Stimulated activated CD8-positive, alpha-beta memory T cell treated with anti-CD3 and anti-CD28 coated beads, Interleukin-2, amount 100 ng/mL, for 1 hour (primary cell): ENCODE measurements around the gene CELF3.

Source experiments
- DNase-seq, 2 donors: peaks; one replicate each; pipeline ENCODE4 v3.0.0-alpha.2; 2020; ENCODE audit warnings: low read depth in 2 of 2

Gene CELF3

DNA sequence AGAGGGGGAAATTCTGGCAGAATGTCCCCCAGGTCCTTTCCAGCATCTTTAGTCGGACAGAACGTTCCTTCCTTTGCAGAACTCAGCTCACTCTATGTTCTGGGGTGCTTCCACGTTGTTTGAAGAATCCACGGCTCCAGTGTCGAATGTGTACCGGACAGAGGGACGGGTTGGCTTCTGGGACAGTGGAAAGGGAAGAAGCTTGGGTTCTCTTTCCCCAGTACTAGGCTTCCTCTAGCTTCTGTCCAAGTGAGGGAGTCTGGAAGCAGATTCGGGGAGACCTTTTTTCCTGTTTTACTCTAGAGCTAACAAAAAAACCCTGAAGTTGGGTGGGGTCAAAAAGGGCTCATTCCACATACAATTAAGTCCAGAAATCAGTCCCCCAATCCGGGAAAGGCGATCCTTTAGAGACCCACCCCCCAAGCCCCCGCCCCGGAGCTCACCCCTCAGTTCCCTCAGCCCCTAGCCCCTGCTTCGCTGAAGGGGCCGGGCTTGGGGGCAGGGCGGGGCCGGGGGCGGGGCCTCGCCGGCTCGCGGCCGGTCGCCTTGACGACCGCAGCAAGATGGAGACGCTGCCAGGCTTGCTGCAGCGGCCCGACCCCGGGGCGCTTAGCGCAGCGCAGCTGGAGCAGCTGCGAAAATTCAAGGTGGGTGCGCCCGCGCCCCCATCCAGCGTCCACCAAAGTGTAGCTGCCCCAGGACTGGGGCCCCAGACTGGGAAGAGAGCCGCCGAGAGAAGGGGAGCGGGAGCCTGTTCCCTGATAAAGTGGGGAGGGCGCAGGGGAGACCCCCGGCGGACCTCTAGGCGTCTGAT lies 4.6 kb upstream of the CELF3 start, which contains the start of gene RIIAD1:
TSS of gene RIIAD1 (plus strand) at position 549 of the 814 bp plus-strand sequence. CDS start at position 564, 15 bp downstream.
- DNase-seq: no peak

DNA sequence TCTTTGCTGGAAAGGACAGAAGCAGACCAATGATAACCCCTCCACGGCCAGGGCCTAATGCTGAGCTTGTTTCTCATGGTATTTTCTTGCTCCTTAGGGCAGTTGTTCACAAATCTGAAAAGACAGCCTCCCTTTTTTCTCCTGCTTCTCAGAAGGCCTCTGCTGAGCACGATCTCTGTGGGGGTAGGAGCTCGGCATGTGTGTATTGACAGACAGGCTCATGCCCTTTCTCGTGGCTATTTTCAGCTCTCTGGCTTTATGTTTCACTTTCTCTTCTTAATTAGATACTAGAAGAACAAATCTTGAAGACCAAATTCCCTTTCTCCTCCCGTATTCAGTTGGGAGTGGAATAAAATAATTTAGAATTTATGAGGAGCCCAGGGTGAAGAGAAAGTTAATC lies 4.0 kb upstream of the CELF3 start:
- no peak for DNase-seq

DNA sequence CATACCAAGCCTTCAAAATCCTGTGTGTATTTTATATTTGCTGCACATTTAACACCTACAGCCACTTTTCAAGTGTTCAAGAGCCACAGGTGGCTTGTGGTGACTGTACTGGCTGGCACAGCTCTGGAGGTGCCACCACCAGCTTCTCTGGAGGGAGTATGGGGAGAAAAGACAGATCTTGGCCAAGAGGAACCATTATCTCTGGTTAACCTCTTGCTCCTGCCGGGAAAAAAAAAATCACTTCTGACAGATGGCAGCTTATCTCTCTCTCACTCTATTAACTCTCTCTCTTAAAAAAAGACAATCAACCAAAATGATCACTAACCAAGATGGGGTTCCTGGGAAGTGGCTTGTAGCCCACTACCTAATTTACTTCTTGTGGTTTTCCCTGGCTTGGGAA lies 3.5 kb upstream of the CELF3 start:
- DNase-seq: no peak

DNA sequence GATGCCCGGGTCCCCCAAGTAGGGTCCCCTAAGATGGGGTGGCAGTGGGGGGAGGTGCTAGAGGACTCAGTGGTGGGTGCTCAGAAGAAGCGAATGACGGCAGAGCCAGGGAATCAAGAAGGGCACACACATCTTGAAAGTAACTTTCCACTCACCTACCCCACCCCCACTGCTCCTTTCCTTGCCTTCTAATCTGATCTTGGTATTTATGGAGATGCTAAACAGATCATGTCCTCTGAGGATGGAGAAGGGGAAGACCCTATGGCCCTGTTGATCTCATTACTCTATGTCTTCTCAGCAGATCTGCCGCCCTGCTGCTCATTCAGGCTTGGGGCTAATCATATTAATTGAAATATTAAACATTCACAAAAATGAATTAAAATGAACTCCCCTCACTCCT lies 2.1 kb upstream of the CELF3 start:
- DNase-seq: no peak

DNA sequence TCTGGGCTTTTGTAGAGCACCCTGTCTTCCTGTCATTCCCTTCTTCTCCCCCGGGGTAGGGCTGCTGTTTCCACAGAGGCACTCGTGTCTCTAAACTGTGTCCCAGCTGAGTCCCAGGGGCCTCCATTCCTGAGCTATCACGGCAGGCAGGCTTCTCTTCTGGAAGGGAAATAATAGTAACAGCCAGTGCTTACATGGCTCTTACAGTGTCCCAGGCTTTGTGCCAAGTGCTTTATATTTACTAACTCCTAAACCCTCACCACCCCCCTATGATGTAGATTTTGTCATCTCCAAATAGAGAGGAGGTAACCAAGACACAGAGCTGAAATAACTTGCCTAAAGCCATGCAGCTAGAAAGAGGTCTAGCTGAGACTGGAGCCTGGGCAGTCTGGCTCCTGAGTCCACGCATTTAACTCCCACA lies 1.4 kb upstream of the CELF3 start:
- no peak for DNase-seq

DNA sequence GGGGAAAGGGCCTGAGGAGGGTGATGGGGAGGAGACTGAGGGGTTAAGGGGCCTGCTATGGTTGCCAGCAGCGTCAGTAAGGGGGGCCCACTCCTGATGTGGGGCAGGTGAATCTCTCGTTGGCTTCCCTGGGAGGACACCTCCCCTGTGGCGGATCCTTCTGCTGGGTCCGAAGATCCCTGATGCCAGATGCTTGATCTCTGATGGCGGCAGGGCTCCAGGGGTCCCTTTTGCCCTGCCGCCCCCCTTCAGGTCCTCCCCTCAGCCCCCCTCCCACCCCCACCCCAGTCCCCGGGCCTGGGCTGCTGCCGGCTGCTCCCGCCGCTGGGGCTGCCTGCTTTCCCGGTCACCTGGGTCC lies 219 bp downstream of the CELF3 start:
- DNase-seq: no peak

DNA sequence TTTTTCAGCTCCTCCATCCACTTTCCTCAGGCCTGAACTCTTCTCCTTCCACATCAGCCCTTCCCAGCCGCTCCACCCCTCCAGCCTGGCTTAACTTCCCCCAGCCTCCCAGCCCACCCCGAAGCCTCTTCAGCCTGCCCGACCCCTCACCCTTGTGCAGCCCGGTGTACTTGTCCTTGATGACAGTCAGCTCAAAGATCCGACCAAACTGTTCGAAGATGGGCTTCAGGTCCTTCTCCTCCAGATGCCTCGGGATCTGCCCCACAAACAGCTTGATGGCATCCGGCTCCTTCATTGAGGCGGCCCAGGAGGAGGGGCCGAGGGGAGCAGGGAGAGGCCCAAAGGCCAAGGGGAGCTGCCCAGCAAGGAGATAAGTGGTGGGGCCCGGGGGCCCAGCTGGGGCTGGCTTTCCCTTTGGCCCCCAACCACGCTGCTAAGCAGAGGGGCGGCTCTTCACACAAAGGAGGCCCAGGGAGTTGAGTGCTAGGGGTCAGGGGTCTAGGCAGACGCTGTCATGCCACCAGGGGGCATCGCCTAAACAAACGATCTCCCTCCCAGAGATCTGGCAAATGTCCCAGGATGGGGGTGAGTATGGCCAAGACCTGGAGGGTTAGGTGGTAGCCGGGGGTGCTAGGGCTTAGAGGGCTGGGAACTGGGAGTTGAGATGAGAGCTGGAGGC lies 738 bp downstream of the CELF3 start:
- DNase-seq: no peak

DNA sequence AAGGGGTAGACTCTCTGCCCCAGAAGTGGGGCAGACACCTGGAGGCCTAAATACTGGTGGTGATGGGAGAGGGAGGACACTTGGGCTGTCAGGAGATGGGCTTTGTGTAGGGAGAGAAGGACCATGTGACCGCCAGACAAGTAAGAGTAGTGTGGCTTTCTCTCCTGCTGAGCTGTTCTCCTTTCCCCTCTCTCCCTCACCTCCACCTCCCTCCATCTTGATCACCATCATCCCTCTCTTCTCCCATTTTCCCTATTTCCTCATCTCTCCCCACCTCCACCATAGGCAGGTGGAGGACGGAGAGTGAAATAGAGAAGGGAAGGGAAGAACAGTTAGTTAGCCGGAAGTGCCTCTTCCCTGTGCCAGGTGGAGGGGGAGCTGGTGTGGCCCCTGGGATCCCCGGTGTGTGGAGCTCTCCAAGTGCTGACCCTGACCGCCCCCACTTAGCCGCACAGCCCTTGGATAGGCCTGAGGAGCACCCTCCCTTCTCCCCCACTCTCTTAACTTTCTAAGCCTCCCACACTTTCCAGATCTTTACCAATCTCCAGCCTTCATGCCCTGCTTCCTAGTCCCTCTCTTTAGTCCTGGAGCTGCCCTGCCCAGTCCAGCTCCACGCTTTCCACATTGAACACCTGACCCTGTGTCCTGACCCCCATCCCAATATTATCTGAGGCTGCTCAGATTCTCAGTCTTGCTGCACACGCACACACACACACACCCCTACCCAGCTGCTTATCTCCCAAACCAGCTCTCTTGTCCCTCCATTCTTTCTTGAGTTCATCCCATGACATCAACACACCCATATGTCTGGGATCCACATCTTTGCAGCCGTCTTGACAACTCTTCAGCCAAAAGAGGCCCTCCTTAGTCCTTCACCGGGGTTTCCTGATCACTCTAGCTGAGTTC lies 1.5 kb downstream of the CELF3 start:
- no peak for DNase-seq

DNA sequence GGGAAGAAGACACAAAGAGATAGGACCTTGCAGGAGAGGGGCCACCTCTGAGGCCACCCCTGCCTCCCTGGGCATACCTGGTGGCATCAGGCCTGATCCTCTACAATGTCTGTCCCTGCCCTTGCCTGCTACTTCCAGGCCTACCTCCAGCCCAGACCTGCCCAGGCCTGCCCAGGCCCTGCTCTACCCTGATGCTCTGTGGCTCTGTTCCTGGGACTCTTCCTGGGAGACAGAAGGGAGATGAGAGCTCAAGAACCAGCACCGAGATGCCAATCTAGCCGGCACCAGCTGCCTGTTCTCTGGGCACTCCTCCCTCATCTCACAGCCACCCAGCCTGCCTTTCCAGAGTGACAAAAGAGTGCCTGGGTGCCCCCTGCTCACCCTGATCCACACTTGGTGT lies 2.7 kb downstream of the CELF3 start:
- DNase-seq: no peak

DNA sequence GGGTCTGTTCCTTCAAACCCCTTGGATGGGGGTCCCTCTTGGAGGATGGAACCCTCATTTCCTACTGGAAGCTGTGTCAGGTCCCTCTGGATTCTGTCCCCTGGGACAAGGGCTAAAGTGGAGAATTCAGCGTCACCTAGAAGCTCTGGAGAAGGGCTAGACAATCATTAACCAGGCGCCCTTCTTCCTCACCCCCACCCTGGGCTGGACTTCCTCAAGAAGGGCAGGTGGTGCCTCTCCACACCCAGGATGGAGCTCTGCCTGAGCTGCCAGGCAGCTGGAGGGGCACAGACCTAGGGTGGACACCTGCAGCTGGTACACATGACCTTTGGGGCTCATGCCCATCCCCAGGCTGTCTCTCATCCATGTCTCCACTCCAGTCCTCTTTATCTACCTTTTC lies 3.6 kb downstream of the CELF3 start:
- no peak for DNase-seq

DNA sequence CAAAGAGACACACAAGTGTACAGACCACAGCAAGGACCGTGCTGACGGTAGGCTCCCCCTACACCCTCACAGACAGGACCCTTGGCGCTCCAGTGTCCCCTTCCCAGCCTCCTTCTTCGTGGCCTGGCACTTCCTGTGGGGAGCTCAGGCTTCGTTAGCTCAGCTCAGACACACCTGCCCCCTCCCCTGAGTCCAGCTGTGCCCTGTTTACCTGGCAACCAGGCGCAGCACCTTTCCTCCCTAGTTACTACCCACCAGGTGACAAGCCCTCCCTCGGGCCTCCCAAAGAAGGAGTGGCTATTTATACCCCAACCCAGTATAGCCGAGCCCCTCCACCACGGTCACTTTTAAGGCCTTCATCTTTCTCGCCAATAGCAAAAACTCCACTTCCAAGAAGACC lies 4.7 kb downstream of the CELF3 start:
- DNase-seq: no peak

DNA sequence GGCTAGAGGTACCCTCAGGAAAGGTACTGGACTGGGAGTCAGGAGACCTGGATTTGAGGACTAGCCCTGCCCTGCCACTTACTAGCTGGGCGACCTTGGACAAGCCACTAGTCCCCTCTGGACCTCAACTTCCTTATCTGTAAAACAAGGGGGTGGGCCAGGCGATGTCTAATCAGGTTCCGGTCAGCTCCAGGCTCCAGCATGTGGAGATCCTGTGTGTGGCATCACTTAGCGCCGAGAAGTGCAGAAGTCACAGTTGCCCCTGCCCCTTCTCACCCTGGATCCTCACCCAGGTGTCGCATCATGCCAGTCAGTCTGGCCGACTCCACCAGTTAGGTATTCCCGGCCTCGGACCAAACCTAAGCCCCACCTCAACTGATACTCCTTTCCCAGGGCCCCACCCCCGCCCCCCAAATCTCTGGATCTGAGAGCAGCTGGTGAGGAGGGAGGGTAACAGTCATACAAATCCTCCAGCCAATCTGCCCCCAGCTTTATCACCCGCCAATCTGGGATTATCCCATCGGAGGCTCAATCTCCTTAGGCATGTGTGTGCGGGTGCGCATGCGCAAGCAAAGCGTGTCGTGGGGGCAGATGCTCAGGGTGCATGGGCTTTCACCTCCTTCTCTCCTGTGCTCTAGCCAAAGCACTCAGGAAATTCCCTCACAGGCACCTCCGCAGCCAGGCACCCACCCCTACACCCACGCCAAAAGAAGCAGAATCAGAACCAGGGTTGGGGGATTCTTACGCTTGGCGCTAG lies 5.4 kb downstream of the CELF3 start:
- no peak for DNase-seq

DNA sequence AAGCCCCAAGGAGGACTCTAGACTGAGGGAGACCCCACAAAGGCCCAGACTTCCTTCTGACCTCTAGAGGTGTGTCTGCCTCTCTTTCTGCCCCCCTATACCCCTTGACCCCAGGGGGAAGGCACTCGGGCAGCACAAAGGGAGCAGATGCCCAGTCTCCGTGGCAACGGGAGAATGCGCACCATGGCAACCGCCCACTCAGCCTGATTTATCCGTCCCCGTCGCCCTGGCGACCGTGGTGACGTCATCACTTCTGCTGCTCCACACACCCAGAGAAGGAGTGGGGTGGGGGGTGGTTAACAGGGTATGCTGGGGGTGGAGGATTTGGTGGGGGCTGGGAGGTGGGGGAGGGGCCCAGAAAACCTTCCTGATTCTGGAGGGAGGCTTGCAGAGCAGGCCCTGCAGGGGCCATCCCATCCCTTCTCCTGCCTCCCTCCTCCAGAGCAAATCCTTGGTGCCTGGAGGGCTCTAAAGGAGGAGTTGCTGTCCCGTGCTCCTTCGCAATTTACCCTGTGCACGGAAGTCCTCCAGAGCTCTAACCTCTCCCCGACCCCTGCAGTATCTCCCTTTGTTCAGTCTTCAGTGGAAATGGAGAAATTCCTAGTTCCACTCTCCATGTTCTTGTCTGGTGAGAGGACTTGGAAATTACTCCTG lies 6.3 kb downstream of the CELF3 start:
- DNase-seq: no peak

DNA sequence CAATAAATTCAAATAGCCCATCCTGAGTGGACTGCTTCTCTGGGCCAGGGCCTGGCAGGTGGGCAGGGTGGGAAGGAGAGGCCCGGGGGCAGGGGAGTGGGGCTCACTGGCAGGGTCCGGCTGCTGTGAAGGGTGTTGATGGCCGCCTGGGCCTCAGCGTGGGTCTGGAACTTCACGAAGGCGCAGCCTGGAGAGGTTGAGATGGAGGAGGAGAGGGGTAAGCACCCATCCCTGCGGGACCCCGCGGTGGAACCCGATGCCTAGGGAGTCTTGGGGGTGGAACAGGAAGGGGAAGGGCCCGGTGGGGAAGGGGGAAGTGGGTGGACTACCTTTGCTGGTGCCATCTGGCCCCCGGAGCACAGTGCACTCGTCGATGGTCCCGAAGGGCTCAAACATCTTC lies 7.7 kb downstream of the CELF3 start:
- DNase-seq: no peak

DNA sequence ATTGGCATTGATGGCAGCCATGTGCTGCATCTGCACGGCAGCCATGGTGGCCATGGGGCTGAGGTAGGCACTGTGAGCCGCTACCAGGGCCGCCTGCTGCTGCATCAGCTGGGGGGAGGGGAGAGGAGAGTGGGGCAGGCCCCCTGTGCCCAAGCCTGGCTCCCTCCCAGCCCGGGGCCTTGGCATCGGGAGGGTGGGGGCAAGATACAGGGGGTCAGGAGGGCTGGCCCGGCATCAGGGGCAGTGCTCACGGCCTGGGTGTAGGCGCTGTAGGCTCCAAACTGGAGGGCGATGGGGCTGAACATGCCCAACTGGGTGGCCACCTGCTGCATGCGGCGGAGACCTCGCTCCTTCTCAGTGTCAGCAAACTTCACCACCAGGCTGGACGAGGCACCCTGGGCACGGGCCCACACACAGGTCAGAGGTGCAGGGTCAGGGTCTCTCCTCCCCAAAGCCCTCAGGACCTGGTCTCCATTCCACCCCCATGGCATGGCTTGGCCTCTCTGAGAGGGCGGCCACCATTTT lies 9.0 kb downstream of the CELF3 start:
- DNase-seq: no peak

DNA sequence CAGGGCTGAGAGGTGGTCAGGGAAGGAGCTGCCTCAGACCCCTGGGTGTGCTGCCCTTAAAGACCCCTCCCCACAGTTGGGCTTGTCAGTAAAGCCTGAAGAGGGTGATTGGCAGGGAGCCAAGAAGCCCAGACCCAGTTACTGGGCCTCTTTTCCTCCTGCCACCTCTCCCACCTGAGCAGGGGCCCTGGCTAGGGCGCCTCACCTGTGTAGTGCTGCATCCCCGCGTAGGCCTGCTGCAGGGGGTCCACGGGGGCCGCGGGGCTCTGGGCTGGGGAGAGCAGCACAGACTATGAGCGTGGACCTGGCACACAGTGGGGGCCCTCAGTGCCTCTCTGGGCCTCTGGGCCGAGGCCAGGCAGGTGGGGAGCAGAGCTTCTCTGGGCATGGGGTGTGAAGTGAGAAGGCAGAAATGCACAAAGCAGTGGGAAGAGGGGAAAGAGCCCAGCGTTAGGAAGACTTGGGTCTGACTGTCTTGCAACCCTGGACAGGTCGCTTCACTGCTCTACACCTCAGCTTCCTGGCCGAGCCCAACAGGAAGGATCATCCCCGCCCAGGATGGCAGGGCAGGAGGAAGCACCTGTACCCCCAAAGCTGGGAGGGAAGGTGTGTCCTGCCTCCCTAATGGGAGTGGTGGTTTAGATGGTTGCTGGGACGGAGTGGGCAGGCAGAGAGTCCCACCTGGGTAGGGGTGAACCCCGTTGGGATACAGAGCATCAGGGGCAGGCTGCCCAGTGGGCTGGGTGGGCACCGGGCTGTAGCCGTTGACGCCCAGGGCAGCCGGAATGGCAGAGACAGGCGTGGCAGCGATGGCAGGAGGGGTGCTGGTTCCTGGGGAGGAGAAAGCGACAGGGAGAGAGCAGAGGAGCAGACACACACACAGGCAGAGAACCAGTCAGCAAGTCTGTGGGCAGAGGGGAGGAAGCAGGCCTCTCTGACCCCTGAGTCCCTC lies 9.9 kb downstream of the CELF3 start:
- no peak for DNase-seq

DNA sequence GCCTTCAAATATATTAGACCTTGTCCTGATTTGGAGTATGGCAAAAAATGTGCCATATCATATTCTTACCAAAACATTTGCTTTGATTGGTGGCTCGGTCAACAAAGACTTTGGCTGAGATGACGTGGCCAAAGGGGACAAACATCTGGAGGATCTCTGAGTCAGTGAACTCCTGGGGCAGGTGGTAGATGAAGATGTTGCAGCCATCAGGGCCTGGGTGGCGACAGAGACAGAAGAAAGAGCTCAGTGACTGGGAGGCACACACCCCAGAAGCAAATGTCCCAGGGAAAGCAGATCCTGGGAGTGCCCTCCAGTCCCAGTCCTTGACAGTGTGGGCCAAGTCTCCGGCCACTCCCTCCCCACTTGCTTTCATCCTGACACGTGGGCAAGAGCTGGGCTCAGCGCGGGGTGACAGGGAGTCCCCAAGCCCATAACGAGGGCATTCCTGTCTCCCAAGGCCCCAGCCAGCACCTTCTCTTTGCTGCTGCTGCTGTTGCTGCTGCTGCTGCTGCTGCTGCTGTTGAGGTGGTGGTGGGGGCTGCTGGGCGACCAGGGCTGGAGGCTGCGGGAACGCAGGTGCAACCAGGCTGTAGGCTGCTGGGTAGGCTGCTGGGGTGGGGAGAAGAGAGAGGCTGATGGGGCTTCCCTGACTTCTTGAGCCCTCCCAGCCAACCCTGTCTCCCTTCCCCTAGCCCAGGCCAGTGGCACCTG lies 10.7 kb downstream of the CELF3 start:
- DNase-seq: no peak

DNA sequence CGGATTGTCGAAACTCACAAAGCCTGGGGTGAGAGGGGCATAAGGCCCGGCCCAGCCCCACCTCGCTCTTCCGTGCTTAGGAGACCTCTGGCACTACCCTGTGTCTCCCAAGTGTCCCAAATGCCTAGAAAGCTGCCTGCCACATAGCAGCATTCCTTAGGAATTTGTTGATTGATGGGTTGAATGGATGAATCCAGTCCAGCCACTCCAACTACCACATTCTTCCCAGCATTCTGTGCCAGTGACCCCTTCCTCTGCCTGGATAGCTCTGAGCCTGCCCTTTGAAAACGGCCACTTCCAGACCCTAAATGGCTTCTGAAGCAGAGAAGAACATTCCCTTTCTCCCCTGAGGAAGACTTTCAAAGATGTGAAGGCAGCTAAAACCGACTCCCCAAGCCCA lies 11.5 kb downstream of the CELF3 start:
- DNase-seq: no peak

DNA sequence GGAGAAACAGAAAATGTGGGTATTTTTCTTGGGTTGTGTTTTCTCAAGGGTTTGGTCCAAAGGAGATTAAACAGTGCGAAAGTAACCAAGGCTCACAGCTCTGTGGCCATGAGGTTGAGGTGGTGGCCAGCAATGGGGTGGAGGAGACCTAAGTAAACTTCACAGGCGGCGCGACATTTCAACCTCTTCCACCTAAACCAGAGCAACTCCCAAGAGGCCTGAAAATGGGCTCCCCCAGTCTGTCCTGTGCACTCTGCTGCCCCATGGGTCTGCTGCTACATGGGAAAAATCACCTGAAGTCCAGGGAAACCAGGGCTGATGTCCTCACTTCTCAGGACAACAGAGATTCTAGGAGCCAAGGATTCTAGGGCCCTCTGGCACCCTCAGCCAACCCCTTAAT lies 12.4 kb downstream of the CELF3 start:
- DNase-seq: no peak
